Tibial nerve (tissue), 3 donors: ENCODE data around the gene CHD6.

Experiments
- POLR2A ChIP-seq, 2 donors: fragments of 450-650 bp; IDR thresholded peaks; one replicate each; pipeline ENCODE4 v1.6.1; 2017; ENCODE audit warnings: antibody characterized with exemption in 2 of 2, mild to moderate bottlenecking in 2 of 2, moderate library complexity in 2 of 2
- TF ChIP-seq, protein P1 (sequence below), 5 experiments: fragments of 200-600 bp in 3 of 5; fragments of 450-650 bp in 2 of 5; sonication (generic) in 3 of 5; IDR thresholded peaks; one replicate each; pipeline ENCODE4 v1.5.1; 2016 to 2019; ENCODE audit warnings: antibody characterized with exemption in 5 of 5, mild to moderate bottlenecking in 3 of 5, moderate library complexity in 2 of 5

DNA sequence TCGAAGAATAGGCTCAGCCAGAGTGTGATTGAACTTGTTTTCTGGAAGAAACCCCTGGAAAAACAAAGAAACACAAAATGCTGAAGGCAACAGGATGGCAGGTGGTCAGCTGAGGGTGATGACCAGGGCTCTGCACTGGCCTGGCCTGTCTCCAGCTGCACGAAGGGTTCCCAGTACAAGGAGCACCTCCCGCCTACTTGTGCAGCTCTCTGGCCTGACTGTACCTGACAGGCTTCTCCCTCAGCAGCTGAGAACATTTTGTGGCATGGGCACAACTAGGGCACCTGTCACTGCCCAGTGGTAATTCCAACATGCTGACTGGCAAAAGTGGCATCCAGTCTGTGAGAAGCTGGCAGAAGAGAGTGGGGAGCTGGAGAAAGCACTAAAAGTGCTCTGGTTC lies 212.7 kb downstream of the CHD6 start:
- TF ChIP-seq, protein P1, sequence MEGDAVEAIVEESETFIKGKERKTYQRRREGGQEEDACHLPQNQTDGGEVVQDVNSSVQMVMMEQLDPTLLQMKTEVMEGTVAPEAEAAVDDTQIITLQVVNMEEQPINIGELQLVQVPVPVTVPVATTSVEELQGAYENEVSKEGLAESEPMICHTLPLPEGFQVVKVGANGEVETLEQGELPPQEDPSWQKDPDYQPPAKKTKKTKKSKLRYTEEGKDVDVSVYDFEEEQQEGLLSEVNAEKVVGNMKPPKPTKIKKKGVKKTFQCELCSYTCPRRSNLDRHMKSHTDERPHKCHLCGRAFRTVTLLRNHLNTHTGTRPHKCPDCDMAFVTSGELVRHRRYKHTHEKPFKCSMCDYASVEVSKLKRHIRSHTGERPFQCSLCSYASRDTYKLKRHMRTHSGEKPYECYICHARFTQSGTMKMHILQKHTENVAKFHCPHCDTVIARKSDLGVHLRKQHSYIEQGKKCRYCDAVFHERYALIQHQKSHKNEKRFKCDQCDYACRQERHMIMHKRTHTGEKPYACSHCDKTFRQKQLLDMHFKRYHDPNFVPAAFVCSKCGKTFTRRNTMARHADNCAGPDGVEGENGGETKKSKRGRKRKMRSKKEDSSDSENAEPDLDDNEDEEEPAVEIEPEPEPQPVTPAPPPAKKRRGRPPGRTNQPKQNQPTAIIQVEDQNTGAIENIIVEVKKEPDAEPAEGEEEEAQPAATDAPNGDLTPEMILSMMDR (IDR thresholded peaks at IDR 0.05) = no peak
- no peak for TF ChIP-seq POLR2A (IDR thresholded peaks at IDR 0.05)
